DMS53 treated with DMSO at 0.1 percent for 48 hours (cell line): ENCODE results near the gene ZSWIM3.
"Not testable (repeated sequence)": the region's sequence is repeated elsewhere in the genome, so short reads cannot be mapped to it uniquely, and the experiment has no call there.

Experiments
- DNase-seq: peaks from one replicate; lab custom pipeline; 2025; ENCODE audit not compliant: unreplicated experiment; lab: John Stamatoyannopoulos, UW

Gene ZSWIM3

GRCh38 chr20:45890077-45890984 is 32.9 kb downstream of the ZSWIM3 start:
- peak; percentile 71 for DNase-seq

- DNase-seq = peak; percentile 79
These were observed 33.9 kb downstream of the ZSWIM3 start, which contains the start of the genes CTSA and NEURL2 for GRCh38 chr20:45890985-45891983. Gene CTSA (plus strand): TSS chr20:45891335. CDS start chr20:45891569, 234 bp downstream. Gene NEURL2 (minus strand): TSS chr20:45891208. CDS start chr20:45890991, 217 bp downstream.

GRCh38 chr20:45892049-45892825 is 34.8 kb downstream of the ZSWIM3 start:
- no peak for DNase-seq

GRCh38 chr20:45892828-45893500 is 35.5 kb downstream of the ZSWIM3 start:
- no peak for DNase-seq

GRCh38 chr20:45893831-45894230 is 36.4 kb downstream of the ZSWIM3 start:
- no peak for DNase-seq

- no peak for DNase-seq
These were observed 37.4 kb downstream of the ZSWIM3 start for GRCh38 chr20:45894797-45895196.

- no peak for DNase-seq
These were observed 39.3 kb downstream of the ZSWIM3 start for GRCh38 chr20:45896641-45897161.

GRCh38 chr20:45897289-45897688 is 39.9 kb downstream of the ZSWIM3 start:
- DNase-seq = no peak

- DNase-seq = no peak
These were observed 40.3 kb downstream of the ZSWIM3 start for GRCh38 chr20:45897692-45898091.

- no peak for DNase-seq
These were observed 40.9 kb downstream of the ZSWIM3 start for GRCh38 chr20:45898285-45898684.

GRCh38 chr20:45899046-45899835 is 41.8 kb downstream of the ZSWIM3 start:
- DNase-seq = no peak

GRCh38 chr20:45901332-45901731 is 43.9 kb downstream of the ZSWIM3 start:
- DNase-seq = not testable (repeated sequence)

- DNase-seq = no peak
These were observed 44.8 kb downstream of the ZSWIM3 start for GRCh38 chr20:45902199-45902701.

- DNase-seq = no peak
These were observed 47.4 kb downstream of the ZSWIM3 start for GRCh38 chr20:45904583-45905504.

GRCh38 chr20:45905505-45906079 is 48.2 kb downstream of the ZSWIM3 start:
- no peak for DNase-seq

- no peak for DNase-seq
These were observed 50.0 kb downstream of the ZSWIM3 start for GRCh38 chr20:45907219-45907948.

- no peak for DNase-seq
These were observed 50.7 kb downstream of the ZSWIM3 start for GRCh38 chr20:45908084-45908483.
